Activated naive CD8-positive, alpha-beta T cell treated with anti-CD3 and anti-CD28 coated beads, Interleukin-2, amount 50 U/mL, for 16 hours (primary cell): ENCODE measurements around the gene DGKQ.
A peak's percentile ranks its signal among the peaks of the same experiment; 100 is the strongest.

Source experiments
- DNase-seq: peaks from one replicate; pipeline ENCODE4 v3.0.0-alpha.2; 2020; ENCODE audit warnings: low read depth, low spot score

Gene DGKQ, protein sequence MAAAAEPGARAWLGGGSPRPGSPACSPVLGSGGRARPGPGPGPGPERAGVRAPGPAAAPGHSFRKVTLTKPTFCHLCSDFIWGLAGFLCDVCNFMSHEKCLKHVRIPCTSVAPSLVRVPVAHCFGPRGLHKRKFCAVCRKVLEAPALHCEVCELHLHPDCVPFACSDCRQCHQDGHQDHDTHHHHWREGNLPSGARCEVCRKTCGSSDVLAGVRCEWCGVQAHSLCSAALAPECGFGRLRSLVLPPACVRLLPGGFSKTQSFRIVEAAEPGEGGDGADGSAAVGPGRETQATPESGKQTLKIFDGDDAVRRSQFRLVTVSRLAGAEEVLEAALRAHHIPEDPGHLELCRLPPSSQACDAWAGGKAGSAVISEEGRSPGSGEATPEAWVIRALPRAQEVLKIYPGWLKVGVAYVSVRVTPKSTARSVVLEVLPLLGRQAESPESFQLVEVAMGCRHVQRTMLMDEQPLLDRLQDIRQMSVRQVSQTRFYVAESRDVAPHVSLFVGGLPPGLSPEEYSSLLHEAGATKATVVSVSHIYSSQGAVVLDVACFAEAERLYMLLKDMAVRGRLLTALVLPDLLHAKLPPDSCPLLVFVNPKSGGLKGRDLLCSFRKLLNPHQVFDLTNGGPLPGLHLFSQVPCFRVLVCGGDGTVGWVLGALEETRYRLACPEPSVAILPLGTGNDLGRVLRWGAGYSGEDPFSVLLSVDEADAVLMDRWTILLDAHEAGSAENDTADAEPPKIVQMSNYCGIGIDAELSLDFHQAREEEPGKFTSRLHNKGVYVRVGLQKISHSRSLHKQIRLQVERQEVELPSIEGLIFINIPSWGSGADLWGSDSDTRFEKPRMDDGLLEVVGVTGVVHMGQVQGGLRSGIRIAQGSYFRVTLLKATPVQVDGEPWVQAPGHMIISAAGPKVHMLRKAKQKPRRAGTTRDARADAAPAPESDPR

DNA sequence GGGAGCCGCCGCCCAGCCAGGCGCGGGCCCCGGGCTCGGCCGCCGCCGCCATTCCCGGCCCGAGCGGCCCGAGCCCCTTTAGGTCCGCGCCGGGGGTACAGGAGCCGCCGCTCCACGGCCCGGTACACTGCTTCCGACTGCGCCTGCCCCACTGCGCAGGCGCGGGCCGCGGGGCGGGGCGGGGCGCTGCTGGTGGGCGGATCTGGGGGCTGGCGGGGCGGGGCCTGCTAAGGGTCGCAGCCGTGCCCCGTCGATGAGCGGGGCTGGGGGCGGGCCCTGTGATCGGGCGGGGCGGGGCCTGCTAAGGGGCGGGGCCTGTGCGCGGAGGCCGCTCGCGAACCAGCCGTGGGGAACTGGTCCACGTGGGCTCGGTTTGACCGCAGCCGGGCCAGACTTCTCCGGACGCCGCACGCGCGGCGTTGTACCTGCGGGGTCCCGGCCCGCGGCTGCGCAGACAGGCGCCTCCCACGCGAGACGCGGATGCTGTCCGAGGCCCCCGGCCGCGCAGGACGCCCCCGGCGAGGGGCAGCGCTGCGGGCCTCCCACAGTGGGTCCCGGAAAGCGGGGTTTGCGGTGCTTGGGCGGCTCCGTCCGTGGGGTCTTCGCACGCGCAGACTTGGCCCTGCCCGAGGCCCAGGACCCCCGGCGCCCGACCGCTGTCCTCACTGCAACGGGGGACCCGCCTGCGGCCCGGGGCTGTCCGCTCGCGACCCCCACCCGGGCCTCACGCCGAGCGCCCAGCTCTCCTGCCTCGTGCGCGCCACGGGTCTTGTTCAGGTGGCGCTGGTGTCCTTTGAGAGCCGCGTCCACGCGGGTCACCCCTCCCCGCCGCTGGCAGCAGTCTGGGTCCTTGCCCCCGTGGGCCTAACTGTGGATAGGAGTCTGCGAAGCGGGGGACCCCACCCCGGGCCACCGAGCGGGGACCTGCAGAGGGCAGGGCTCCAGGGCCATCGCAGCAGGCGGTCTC, at the start of gene DGKQ:
TSS of gene DGKQ (minus strand) at position 139 of the 967 bp plus-strand sequence. CDS start at position 52, 87 bp downstream.
- peak; percentile 67 for DNase-seq

DNA sequence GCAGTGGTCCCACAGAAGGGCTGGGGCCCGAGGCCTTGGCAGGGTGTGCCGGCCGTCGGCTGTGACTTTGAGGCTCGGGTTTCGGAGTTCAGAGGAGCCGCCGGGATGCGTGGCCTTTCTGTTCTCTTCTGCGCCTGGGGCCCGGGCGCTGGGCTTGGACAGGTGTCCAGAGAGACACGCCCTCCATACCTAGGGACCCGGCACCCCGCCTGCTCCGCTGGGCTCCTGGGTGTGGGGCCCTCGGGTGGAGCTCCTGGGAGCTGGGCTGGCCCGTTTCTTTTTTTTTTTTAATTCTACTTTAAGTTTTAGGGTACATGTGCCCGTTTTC, 49.3 kb upstream of the DGKQ start:
- DNase-seq: no peak

DNA sequence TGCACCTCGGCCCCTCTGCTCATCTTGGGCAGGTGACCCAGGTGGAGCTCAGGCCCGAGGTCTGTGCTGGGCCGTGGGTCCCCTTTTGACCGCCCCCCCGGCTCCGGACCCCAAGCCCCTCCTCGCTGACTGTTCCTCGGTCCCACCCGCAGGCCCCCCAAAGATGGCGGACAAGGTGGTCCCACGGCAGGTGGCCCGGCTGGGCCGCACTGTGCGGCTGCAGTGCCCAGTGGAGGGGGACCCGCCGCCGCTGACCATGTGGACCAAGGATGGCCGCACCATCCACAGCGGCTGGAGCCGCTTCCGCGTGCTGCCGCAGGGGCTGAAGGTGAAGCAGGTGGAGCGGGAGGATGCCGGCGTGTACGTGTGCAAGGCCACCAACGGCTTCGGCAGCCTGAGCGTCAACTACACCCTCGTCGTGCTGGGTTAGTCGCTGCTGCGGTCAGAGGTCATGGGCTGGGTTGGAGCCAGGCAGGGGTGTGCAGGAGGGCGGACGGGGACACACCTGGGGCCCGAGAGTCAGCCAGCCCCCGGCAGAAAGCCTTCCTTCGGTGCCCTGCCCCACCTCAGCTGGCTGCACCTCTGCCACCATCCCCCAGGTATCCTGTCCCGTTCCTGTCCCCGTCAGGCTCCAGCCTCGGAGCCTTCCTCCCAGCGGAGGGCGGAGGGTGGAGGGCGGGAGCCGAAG, 48.8 kb upstream of the DGKQ start:
- DNase-seq: no peak

DNA sequence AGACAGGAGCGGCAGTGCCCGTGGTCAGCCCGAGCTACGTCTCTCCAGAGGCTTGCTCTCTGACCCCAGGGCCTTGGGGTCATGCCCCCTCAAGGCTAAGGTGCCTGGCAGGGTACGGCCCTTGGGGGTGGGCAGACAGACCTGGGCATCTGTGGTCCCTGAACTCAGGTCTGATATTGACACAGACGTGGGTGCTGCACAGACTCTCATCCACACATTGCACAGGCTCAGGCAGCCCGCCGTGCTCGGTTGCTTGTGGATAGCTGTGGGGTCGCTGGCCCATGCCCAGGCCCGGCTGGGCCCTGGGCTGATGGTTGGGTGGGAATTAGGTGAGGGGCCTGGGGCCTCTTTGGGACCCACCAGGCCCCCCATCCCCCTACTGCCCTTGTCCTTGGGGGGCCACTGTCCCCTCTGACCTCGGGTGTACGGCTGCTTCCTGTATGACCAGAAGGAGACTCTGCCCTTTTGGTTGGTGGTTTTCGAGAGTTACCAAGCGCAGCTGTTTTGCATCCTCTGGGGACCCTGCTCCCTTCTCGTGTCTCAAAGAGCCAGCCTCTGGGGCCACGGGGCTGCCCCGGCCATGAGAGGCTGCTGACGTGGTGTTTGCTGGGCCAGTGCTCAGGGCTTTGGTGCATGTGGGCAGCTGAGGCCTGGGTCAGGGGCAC, 48.1 kb upstream of the DGKQ start:
- DNase-seq: no peak

DNA sequence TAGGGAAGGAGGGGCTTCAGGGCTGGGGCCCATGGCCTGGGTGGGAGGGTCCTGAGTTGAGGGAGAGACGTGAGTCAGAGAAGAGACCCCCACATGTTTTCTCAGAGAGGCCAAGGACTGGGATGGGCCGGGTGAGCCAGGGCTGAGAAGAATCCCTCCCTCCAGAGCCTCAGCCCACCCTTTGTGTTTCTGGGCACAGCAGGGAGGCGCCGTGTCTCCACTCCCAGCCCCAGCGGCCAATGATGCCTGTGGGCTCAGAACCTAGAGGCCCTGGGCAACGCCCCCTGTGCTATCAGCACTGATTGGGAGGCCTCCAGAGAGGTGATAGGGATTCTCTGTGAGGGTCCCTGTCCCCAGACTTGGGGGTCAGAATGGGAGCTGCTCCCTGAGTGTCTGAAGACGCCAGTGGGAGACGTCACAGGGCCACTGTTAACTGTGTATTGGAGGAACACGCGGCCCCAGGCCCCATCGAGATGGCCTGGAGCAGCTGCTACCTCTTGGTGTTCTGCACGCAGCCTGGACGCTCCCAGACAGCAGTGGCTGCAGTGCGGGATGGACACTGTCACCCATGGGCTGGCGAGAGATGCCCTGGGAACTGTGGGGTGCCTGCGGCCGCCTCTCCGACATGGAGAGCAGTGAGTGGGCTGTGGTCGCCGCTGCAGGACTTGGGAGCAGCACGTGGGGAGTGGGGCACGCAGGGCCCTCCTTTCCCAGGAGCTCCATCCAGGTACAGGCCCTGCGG, 46.5 kb upstream of the DGKQ start:
- DNase-seq: no peak

DNA sequence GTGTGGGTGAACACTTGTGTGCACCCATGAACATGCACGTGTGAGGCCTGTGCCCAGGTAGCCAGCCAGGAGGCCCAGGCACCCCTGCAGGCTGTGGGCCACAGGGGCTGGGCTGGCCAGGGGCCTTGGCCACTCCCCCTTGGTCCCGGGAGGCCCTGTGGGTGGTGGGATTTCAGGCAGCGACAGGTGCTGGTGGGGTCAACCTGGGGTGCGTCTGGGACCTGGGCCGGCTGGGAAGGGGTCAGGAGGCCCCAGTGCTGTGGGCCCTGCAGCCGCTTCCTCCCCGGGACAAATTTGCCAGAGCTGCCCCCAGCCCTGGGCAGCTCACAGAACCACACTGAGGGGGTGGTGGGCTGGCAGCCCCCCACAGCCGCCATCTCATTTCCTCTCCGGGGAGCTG, 46.0 kb upstream of the DGKQ start:
- no peak for DNase-seq

DNA sequence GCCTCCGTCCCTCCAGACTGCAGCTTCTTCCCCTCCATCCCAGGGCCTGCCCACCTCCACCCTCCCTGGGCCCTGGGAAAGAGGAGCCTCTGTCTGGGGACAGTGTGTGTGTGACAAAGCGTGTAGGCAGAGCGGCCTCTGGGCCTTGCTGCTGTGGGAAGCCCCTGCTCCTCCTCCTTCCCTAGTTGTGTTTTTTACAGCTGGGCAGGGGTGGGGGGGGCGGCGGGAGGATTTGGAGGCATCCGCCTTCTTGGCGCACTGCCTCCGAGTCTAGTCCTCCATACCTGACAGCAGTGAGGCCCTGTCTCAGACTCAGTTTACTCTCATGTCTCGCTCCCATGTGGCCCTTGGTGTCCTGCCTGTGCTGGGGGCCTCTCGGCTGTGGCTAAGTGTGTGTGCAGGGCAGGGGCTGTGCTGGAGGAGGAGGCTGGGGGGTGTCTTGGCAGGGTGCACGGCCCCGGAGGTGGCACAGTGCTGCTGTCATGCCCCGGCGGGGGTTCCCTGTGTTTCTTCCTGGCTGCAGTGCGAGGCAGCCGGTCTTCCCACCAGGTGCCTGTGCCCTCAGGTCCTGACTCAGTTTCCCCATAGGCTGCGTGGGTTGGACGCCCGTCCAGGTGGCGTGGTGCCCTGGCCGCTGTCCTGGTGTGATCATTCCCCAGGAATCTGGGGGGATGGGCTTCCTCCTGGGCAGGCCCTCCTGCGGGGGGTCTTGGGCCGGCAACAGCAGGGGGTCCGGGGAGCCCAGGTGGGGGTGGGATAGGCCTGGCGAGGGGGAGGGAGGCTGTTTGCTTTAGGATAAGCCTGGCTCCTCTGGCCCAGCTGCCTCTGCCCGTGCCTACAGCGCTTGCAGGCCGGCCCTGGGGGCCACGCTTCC, 45.0 kb upstream of the DGKQ start:
- DNase-seq: no peak

DNA sequence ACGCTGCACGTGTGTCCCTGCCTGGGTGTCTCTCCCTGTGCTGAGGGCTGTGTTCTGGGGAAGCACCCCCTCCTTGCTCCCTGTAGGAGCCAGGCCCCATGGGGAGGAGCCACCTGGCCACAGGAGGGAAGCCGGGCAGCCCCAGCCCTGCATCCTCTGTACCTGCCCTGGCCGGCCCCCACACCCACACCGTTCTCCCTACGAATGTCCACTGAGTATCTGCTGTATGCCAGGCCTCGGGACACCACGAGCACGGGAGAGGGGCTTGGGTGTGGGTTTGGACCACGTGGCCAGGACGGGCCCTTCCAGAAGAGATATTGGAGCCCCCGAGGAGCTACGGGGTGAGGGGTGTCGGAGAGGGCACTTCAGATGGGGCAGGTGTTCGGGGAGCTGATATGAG, 44.3 kb upstream of the DGKQ start:
- DNase-seq: no peak

DNA sequence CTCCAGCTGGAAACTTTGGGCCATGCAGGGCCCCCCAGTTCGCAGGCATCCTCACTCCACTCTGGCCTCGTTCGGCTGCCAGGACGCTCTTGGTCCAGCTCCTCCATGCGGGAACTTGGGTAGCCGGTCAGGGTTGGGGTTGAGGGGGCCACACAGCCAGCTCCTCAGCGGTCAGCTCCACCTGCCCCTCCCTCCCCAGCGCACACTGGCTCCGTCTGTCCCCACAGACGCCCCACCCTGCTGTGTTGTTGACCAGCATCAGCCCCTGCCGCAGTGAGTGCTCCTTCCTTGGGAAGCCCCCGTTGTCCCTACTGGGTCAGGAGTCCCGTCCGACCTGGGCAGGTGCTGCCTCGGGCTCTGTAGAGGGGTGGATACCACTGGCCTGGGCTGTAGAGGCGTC, 43.8 kb upstream of the DGKQ start:
- DNase-seq: no peak

DNA sequence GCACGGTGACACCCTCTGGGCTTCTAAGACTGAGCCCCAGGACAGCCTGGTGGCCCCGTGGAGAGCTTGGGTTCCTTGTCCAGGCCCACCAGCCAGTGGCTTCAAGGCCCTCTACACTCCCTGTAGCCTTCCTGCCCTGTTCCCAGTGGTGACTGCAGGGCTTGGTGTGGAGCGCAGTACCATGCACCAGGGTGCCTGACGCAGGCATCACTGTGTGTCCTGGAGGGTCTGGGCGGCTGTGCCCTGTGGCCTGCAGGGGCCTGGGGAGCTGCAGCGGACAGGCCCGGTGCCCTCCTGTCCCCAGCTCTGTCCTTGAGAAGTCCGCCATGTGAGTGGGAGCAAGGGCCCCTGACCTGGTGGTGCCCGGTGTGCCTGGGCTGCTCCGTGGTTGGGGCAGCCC, 42.4 kb upstream of the DGKQ start:
- DNase-seq: no peak

DNA sequence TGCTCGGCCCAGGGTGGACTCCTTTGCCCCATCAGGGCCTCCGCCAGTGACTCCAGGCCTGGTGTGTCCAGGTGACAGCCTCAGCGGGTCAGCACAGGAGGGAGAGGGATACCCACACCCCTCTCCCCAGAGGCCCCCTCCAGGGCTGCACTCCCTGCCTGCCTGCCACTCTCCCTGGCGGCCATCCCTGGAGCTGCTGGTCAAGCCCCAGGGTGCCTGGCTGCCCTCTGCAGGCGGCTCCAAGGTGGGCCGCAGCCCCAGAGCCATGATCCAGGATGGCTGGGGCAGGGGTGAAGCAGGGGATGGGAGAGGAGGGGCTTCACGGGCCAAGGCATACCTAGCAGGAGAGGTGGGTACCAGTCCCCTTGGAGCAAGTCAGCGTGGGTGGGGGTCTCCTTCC, 41.8 kb upstream of the DGKQ start:
- DNase-seq: no peak

DNA sequence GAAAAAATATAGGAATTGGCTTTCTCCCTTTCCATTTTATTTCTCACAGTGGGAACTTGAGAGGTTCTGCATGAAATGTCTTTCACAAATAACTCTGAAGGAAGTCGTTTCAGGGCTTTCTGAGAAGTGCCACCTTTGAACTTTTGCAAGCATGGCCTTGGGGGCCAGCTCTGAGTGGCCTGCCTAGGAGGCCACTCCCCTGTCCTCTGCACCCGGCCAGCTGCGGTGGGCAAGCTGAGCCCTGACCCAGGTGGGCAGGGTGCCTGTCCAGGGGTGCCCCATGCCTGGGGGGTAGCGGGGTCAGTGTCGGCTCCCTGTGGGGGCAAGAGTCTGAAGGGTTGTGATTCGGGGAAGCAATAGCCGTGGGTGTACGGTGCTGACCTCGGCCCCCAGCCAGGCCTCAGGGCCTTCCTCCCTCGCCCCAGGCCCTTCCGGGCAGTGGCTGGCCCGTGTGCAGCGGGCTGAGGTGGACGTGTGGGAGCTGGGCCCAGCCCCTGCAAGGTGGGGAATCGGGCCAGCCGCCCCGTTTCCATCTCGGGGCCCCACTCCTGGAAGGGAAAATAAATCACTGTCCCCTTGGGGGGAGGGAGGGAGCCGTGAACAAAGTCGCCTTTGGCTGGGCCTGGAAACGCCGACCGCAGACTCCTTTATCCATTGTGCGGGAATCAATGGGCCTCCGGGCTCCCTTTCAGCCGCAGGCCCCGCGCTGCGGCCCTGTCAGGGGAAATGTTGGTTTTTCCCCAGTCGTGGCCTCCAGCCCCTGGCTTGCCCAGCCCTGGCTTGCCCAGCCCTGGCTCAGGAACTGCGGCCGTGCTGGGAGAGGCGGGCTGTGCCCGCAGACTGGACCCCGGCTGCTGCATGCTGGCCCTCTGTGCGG, 41.2 kb upstream of the DGKQ start:
- DNase-seq: no peak

DNA sequence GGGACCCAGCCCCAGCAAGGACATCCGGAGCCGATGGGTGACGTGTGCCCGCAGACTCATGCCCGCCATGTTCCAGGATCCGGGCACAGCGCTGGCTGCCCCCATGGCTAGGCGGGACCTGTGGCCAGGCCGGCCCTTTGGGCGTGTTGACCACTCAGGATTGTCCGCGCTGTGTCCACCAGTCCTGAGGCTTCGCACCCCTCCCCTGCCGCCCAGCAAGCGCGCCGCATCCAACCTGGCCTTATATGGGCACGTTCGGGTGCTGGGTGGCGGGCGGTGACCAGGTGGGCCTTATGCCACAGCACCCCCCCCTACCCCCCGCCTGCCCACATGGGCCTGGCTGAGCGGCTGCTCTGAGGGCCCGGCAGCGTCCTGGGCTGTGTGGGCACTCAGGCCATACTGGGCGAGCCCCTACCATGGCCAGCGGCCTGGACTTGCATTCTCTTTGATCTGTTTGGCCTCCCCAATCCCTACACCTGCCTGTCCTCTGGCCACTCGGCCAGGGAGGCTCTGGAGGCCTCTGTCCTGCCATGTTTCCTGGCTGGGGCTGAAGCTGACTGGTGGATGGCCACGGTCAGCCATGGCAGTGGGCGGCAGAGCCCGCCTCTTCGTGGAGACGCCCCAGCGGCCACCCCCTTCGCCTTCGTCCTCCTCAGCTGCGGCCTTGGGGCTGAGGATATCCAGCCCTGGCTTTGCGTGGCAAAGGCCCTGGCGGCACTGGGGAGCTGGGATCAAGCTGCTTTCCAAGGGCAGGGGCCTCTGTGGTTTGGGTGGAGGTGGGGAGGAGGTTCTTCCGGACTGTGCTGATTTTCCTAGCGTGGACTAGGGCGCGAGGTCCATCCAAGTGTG, 40.1 kb upstream of the DGKQ start:
- no peak for DNase-seq

DNA sequence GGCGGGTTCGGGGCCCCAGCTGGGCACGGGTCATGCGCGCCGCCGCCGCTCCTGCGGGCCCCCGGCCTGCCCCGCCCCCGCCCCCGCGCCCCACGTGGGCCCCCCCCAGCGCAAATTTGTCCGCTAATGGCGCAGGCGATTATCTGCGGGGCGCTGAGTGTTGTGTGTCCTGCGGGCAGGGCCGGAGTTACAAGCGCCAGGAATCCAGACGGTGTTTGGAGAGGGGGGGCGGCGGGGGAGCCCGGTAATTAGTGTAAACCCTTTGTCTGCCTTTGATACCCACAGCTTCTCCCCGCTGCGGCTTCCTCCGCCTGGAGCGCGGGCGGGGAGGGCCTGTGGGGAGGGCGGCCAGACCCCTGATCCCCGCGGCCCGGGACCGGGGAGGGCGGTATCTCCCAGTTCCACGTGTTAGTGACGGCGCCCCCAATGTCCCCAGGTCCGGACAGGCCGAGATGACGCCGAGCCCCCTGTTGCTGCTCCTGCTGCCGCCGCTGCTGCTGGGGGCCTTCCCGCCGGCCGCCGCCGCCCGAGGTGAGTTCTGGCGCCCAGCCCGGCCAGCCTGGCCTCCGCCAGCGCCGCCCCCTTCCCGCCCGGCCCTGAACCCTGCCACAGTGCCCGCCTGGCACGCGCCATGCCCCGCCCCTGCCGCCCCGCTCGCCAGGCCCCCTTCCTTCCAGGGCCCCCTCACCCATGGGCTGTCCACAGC, 38.8 kb upstream of the DGKQ start:
- no peak for DNase-seq

DNA sequence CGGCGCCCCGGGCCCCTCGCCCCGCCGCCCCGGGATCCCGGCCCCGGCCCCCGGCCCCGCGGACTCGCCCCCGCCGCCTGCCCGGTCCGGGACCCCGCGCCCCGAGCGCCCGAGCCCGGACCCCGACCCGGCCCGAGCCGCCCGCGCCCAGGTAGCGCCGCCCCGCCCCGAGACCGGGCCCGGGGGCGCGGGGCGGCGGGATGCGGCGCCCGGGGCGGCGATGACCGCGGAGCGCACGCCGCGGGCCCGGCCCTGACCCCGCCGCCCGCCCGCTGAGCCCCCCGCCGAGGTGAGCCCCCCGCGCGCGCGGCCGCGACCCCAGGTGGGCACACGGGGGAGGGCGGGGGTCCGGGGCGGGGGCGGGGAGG, 38.3 kb upstream of the DGKQ start:
- DNase-seq: no peak

DNA sequence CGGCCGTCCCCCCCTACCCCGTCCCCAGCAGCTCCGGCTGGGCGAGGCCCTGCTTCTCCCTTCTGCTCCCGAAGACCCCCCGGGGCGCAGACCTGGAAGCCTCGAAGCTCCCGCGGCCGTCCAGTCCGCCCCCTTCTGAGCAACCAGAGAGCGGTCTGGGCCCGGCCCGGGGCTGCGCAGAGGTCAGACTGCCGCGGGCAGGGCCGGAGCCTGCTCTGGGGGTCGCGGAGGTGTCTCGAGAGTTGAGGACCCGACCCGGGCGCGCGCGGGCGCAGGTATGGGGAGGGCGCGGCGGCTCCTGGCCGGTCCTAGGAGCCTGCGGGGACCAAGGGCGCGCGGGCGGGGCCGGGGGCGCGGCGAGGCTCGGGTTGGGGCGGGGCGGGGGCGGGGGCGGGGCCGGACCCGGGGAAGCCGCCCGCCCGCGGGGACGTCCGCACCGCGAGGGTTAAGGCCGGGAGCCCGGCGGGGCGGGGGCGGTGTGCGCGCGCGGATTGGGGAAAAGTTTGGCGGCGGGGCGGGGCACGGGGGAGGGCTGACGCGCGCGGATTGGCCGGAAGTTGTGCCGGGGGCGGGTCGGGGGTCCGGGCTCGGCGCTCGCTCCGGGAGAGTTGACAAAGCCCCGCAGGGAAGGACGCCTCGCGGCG, 37.8 kb upstream of the DGKQ start, which contains the start of gene FGFRL1:
TSS of gene FGFRL1 (plus strand) at position 605 of the 644 bp plus-strand sequence. CDS start 860 bp downstream, outside the sequence.
- DNase-seq: peak; percentile 82
